Epidermal melanocyte (primary cell): ENCODE measurements around the gene PKMYT1.

ENCODE experiments used
- DNase-seq: peaks from one replicate; pipeline ENCODE4 v3.0.0; 2011; ENCODE audit warnings: low spot score; ENCODE audit not compliant: insufficient read length

PKMYT1 gene

GRCh38 chr16:2974319-2975056, 5.8 kb downstream of the PKMYT1 start:
- DNase-seq: no peak

DNA sequence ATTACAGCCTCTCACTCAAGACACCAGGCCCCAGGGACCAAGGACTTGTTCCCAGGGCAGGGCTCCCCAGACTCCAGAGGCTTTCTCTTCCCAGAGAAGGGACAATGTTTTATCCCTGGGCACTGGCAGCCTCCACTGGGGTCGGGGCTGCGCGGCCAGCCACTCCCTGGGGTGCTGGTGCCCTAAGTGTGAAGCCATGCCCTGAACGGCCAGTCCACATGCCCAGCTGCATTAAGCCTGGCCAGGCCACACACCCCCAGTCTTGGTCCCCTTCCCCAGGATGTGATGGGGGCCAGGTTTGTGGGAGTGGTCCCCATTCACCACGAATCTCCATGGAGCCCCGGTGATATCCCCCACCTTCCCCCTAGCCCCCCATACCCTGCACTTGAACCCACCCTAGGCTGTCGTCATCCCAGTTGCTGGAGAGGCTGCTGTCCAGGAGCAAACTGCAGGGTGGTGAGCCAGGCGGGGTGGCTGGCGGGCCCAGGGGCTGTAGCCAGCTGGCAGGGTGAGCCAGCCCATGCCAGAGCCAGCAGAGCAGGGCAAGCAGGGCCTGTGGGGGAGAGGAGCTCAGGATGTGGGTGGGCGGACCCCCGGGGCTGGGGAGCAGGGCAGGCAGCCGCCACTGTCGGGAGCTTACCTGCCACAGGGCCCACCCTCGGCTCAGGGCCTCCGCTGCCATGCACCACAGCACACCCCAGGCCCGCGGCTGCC, 6.5 kb downstream of the PKMYT1 start:
- no peak for DNase-seq

GRCh38 chr16:2973093-2973492, 7.2 kb downstream of the PKMYT1 start:
- no peak for DNase-seq

DNA sequence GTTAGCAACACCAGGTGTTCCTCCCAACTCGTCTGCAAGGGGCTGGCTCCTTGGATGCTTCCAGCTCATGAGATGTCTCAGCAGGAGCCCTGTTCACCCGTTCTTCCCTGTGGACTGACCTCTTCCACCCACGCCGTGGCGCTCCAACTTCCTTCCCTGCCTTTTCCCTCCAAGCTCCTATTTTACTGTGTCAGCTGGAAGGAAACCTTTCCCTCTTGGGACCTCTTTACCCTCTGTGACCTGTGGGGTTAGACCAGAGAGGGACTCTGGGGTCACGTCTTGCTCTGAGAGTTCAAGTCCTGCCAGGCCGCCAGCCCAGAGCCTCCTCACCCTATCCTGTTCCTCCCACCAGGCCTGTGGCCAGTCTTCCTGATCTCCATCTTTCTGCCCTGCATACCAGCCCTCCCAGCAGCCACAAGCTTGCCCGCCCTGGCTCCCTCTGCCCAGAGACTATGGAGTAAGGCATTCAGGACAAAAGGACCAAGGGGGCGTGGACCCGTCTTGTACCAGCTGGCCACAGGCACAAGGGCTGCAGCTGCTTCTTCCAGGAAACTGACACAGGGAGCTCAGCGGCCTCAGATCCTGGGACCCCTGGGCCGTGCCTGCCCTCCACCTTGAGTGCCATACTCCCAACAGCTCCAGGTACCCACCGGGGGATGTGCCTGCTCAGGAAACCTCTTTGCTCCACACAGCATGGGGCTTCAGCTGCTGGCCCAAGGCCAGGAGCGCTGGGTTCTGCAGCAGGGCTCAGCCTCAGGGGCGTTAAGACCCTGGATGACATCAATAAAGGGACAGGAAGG, 8.1 kb downstream of the PKMYT1 start:
- no peak for DNase-seq

DNA sequence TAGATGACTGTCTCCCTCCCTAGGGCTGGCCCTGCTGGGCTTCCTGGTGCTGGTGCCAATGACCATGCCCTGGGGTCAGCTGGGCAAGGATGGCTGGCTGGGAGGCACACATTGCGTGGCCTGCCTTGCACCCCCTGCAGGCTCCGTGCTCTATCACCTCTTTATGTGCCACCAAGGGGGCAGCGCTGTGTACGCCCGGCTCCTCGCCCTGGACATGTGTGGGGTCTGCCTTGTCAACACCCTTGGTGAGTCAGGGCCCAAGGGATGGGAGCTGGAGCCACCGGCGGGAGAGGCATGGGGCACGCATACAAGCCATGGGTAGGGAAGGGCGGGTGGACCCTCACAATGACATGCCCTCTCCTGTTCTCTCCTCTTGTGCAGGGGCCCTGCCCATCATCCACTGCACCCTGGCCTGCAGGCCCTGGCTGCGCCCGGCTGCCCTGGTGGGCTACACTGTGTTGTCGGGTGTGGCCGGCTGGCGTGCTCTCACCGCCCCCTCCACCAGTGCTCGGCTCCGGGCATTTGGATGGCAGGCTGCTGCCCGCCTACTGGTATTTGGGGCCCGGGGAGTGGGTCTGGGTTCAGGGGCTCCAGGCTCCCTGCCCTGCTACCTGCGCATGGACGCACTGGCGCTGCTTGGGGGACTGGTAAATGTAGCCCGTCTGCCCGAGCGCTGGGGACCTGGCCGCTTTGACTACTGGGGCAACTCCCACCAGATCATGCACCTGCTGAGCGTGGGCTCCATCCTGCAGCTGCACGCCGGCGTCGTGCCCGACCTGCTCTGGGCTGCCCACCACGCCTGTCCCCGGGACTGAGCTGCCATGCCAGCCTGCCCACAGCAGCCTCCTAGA, 8.9 kb downstream of the PKMYT1 start:
- no peak for DNase-seq

- no peak for DNase-seq
Measured at GRCh38 chr16:2970563-2970962, 9.7 kb downstream of the PKMYT1 start.

DNA sequence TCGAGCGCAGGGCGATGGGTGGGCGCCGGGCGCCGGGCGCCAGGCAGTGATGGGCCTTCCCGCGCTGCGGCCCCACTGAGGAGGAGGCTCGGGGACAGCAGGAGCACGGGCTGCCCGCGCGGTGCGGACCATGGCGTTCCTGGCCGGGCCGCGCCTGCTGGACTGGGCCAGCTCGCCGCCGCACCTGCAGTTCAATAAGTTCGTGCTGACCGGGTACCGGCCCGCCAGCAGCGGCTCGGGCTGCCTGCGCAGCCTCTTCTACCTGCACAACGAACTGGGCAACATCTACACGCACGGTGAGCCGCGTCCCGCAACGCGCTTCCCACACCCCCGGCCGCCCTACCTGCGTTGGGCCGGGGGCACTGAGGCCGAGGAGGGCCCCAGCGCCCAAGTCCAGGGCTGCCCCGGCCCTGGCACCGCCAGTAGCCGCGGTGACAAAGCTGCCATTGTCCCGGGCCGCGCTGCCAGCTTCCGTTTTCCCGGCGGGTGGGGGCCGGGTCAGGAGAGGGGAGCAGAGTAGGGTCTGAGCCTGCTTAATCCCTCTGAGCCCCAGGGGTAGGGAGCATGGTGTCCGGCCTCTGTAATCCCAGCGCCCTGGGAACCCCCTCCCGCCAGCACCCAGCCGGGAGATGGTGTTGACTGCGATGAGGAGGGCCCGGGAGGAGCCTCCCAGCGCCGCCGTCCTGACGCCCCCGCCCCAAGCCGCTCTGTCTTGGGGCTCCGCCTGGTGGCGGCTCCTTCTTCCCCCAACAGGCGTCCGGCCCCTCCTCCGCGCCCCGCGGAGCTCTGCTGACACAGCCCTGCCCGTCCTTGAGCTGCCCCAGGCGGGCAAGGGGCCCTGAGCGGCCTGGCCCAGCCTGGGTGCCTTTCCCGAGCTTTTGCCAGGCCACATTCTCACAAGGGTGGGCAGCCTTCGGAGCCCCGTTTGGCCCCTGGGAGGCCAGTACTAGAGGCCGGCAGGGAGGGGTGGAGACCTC, 10.4 kb downstream of the PKMYT1 start:
- peak; percentile 70 for DNase-seq

DNA sequence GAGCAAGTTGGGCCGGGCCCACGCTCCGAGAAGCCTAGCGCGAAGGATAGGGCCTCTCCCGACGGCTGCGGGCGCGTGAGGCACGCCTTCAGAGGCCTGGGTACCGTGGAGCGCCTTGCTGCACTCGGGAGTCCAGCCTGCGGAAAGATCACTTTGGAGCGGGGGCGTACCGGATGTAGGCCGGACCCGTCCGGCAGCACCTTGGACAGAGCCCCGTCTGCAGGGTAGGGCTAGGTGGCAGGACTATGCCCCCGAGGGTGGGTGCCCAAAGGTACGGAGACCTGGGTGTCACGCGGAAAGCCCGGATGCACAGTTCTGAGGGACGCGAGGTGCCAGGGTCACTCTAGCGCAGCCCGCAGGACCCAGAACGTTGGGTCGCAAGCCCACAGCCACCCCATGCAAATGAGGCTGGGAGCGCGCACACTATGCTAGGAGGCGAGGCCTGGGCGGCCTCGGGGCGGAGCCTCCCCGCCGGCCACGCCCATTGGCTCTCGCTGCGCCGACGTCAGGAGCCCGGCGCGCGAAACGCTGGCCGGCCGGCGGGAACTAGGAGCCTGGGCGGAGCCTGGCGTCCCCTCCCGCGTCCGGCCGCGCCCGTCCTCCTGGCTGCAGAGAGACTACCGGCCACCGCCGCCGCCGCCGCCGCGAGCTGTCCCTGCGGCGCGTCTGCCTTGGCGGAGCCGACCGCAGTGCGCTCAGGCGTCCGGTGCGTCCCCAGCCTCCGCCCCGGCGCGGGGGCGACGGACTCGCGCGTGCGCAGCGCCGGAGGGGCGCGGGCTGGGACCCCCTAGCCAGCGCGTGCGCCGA, 11.3 kb downstream of the PKMYT1 start, which contains the start of gene PAQR4:
Gene PAQR4, plus strand, starts transcription at position 611 of the 807 bp plus-strand sequence. CDS start 327 bp downstream, outside the sequence.
- peak; percentile 97 for DNase-seq

GRCh38 chr16:2968368-2968737, 11.9 kb downstream of the PKMYT1 start:
- no peak for DNase-seq

DNA sequence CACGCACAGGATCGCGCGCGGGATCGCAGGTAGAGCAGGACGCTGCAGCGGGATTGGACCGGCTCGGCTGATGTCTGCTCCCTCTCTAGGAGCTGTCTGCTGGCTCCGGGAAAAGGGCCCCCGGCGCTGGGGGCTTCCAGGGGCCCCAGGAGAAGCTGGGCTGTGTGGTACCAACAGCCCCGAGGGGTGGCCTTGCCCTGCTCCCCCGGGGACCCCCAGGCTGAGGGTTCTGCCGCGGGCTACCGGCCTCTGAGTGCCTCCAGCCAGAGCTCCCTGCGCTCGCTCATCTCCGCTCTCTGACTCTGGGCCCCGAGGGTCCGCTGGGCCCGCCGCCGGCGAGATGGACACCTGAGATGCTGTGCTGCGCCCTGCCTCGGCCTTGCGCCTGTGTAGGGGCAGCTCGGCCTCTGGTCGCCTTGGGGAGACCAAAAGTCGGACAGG, 12.5 kb downstream of the PKMYT1 start:
- no peak for DNase-seq

- DNase-seq: no peak
Measured at GRCh38 chr16:2967211-2967631, 13.0 kb downstream of the PKMYT1 start.

- DNase-seq: no peak
Measured at GRCh38 chr16:2966808-2967191, 13.4 kb downstream of the PKMYT1 start.

DNA sequence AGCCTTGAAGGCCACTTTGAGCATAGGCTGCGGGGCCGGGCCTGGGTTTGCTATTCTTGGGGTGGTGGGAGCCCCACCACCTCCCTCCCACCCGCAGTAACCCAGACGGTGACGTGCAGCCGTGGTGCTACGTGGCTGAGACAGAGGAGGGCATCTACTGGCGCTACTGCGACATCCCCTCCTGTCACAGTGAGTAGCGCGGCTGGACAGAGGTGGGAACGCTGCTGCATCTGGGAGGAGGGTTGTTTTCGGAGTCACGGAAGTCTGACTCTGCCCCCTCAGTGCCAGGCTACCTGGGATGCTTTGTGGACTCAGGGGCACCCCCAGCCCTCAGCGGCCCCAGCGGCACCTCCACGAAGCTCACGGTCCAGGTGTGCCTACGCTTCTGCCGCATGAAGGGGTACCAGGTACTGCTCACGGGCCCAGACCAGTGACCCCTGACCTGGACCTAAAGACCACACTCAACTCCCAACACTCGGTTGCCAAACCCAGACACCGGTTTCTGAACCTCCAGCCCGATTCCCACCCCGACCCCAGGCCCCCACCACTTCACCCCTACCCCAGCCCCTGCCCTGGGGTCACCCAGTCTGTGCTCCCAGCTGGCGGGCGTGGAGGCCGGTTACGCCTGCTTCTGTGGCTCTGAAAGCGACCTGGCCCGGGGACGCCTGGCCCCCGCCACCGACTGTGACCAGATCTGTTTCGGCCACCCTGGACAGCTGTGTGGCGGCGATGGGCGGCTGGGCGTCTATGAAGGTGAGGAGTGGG, 14.0 kb downstream of the PKMYT1 start:
- DNase-seq: no peak

GRCh38 chr16:2964475-2965336, 15.5 kb downstream of the PKMYT1 start:
- DNase-seq: peak; percentile 62

GRCh38 chr16:2963723-2964474, 16.3 kb downstream of the PKMYT1 start, which contains the start of gene KREMEN2:
TSS of gene KREMEN2 (plus strand) at chr16:2964275. CDS start at chr16:2964521, 246 bp downstream.
- DNase-seq: peak; percentile 66

GRCh38 chr16:2963074-2963722, 17.0 kb downstream of the PKMYT1 start:
- no peak for DNase-seq
